H1 (cell line): ENCODE measurements around the gene P3H1. TPM values are rescaled to one million over a fixed set of nuclear protein-coding genes. Genes with fewer than 3 reads are reported as not detected.

Experiments used
- TAF1 ChIP-seq: IDR thresholded peaks from 2 replicates; pipeline ENCODE4 v1.6.1; 2011; ENCODE audit warnings: mild to moderate bottlenecking, low read depth, low read length
- ZNF274 ChIP-seq: IDR thresholded peaks from 2 replicates; pipeline ENCODE4 v1.7.0; 2012; ENCODE audit warnings: low read length, borderline replicate concordance; ENCODE audit errors: extremely low read depth
- polyA plus RNA-seq, 7 experiments: library from polyadenylated mRNA; depleted of rRNA in 3 of 7; stranded (reverse) in 5 of 7; unstranded in 2 of 7; fragments of >200 nt in 5 of 7; fragments of 200-250 nt in 2 of 7; gene quantifications; 1 replicate in 5 of 7; 2 replicates in 1 of 7; 4 replicates in 1 of 7; pipeline versions ENCODE4 v1.2.1 to v1.2.3, GENCODE V29; 2011 to 2013; ENCODE audit warnings: missing spikeins in 2 of 7, mixed read lengths in 2 of 7
- total RNA-seq: library from RNA; stranded (reverse); fragmentation: NEBNext Ultra II Directional; extraction: Animal tissue kit (Norgen Biotek cat#: 25700); gene quantifications from 2 replicates; pipeline ENCODE4 v1.2.1, GENCODE V29; 2021

The P3H1 gene
- total and polyA plus RNA-seq, 2 of the 8 experiments (the other 6 are each of a cell fraction or from before 2014, with no cell fraction given) = 58.4 to 87.5 TPM

DNA sequence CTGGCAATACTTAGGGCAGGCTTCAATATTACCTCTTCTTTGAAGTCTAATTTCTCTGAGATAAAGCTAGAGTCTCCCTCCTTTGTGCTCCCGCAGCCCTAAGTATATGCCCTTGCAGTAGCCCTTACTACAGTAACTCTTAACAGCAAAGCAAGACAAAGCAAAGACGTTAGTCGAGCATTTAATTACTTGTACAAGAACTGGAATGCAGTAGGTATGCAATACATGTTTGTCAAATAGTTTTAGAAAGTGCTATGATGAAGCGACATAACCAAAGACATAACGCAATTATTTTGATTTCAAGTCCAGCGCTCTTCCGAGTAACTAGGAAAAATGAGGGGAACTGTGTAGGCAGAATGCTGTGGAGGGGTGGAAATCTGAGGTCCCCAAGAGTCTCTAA is 1.6 kb downstream of the P3H1 start (continued):
- TF ChIP-seq TAF1 = no peak
- no peak for TF ChIP-seq ZNF274
